HepG2 (cell line): ENCODE results near the gene ZNF514. TPM values are rescaled to one million over a fixed set of nuclear protein-coding genes. Genes with fewer than 3 reads are reported as not detected.
A peak's percentile ranks its signal among the peaks of the same experiment; 100 is the strongest.

Experiments
- MATR3 ChIP-seq: sonication (generic); formaldehyde crosslinking; IDR thresholded peaks from 2 replicates; pipeline ENCODE4 v1.4.0; 2020; ENCODE audit warnings: missing genetic modification reagents
- NFKB2 ChIP-seq: sonication (generic); formaldehyde crosslinking; IDR thresholded peaks from 2 replicates; pipeline ENCODE4 v1.4.0; 2020; ENCODE audit warnings: missing genetic modification reagents, borderline replicate concordance
- POLR2AphosphoS2 ChIP-seq: IDR thresholded peaks from 2 replicates; pipeline ENCODE4 v1.6.1; 2011; ENCODE audit warnings: low read depth, low read length, improper control_type of control experiment
- RNF2 ChIP-seq: fragments of 450-650 bp; conservative IDR thresholded peaks from 2 replicates; pipeline ENCODE4 v1.6.1; 2016; ENCODE audit warnings: low read depth
- SAFB2 ChIP-seq: sonication (generic); formaldehyde crosslinking; IDR thresholded peaks from 2 replicates; pipeline ENCODE4 v1.5.1; 2020; ENCODE audit warnings: missing genetic modification reagents, low read depth, mild to moderate bottlenecking, borderline replicate concordance
- TCF12 ChIP-seq, 2 experiments: fragments of 450-650 bp in 1 of 2; sonication (generic) in 1 of 2; formaldehyde crosslinking in 1 of 2; IDR thresholded peaks; 2 replicates each; pipeline versions ENCODE4 v1.6.1 to v1.8.0; 2017 to 2022; ENCODE audit warnings: antibody characterized with exemption in 1 of 2, mild to moderate bottlenecking in 1 of 2, missing genetic modification reagents in 1 of 2, moderate library complexity in 1 of 2
- YEATS2 ChIP-seq: sonication (generic); formaldehyde crosslinking; IDR thresholded peaks from 2 replicates; pipeline ENCODE4 v1.4.0; 2020; ENCODE audit warnings: missing genetic modification reagents, borderline replicate concordance
- ZBTB42 ChIP-seq: sonication (generic); formaldehyde crosslinking; IDR thresholded peaks from 2 replicates; pipeline ENCODE4 v1.5.0; 2020; ENCODE audit warnings: mild to moderate bottlenecking, missing genetic modification reagents
- ZFP36L2 ChIP-seq: sonication (generic); formaldehyde crosslinking; IDR thresholded peaks from 2 replicates; pipeline ENCODE4 v1.4.0; 2020; ENCODE audit warnings: missing genetic modification reagents
- ZNF232 ChIP-seq: sonication (generic); formaldehyde crosslinking; IDR thresholded peaks from 2 replicates; pipeline ENCODE4 v1.4.0; 2020; ENCODE audit warnings: missing genetic modification reagents, borderline replicate concordance
- ZNF446 ChIP-seq: sonication (generic); formaldehyde crosslinking; IDR thresholded peaks from 2 replicates; pipeline ENCODE4 v1.5.0; 2020; ENCODE audit warnings: mild to moderate bottlenecking, missing genetic modification reagents
- ZNF607 ChIP-seq: sonication (generic); formaldehyde crosslinking; IDR thresholded peaks from 2 replicates; pipeline ENCODE4 v1.5.1; 2020; ENCODE audit warnings: missing genetic modification reagents, mild to moderate bottlenecking, borderline replicate concordance
- ZNF713 ChIP-seq: sonication (generic); formaldehyde crosslinking; IDR thresholded peaks from 2 replicates; pipeline ENCODE4 v1.4.0; 2020; ENCODE audit warnings: mild to moderate bottlenecking, missing genetic modification reagents
- ZSCAN25 ChIP-seq: sonication (generic); formaldehyde crosslinking; IDR thresholded peaks from 2 replicates; pipeline ENCODE4 v1.8.0; 2022; ENCODE audit warnings: mild to moderate bottlenecking, missing genetic modification reagents
- ZSCAN29 ChIP-seq: sonication (generic); formaldehyde crosslinking; conservative IDR thresholded peaks from 2 replicates; pipeline ENCODE4 v1.4.0; 2020; ENCODE audit warnings: mild to moderate bottlenecking, missing genetic modification reagents
- polyA plus RNA-seq, 8 experiments: library from polyadenylated mRNA; depleted of rRNA in 3 of 8; stranded (reverse) in 7 of 8; unstranded in 1 of 8; fragments of >200 nt; fragmentation: Illumina TruSeq in 4 of 8; extraction: Trizol in 4 of 8; gene quantifications; 2 replicates each; pipeline versions ENCODE4 v1.2.1 to v1.2.3, GENCODE V29; 2011 to 2016; ENCODE audit warnings: low read depth in 4 of 8, missing spikeins in 1 of 8, mixed read lengths in 1 of 8; ENCODE audit not compliant: insufficient read depth in 1 of 8
- total RNA-seq, 5 experiments: library from RNA; depleted of rRNA; stranded (reverse); fragments of >200 nt; fragmentation: Illumina TruSeq; extraction: Trizol; gene quantifications; 2 replicates each; pipeline ENCODE4 v1.2.3, GENCODE V29; 2016; ENCODE audit warnings: low read depth in 1 of 5
- TF ChIP-seq, protein P1 (sequence below): sonication (generic); formaldehyde crosslinking; IDR thresholded peaks from 2 replicates; pipeline ENCODE4 v1.4.0; 2020; ENCODE audit warnings: missing genetic modification reagents, mild to moderate bottlenecking, borderline replicate concordance
- TF ChIP-seq, protein P2 (sequence below): sonication (generic); formaldehyde crosslinking; IDR thresholded peaks from 2 replicates; pipeline ENCODE4 v1.5.0; 2020; ENCODE audit warnings: mild to moderate bottlenecking, missing genetic modification reagents
- TF ChIP-seq, protein P3 (sequence below): sonication (generic); formaldehyde crosslinking; IDR thresholded peaks from 2 replicates; pipeline ENCODE4 v1.4.0; 2020; ENCODE audit warnings: missing genetic modification reagents
- TF ChIP-seq, protein P4 (sequence below): sonication (generic); formaldehyde crosslinking; IDR thresholded peaks from 2 replicates; pipeline ENCODE4 v1.5.1; 2020; ENCODE audit warnings: mild to moderate bottlenecking, missing genetic modification reagents, borderline replicate concordance
- TF ChIP-seq, protein P5 (sequence below): IDR thresholded peaks from 2 replicates; pipeline ENCODE4 v1.6.1; 2018; ENCODE audit warnings: missing genetic modification reagents, mild to moderate bottlenecking, missing compliant biosample characterization
- TF ChIP-seq, protein P6 (sequence below): sonication (generic); formaldehyde crosslinking; IDR thresholded peaks from 2 replicates; pipeline ENCODE4 v1.4.0; 2020; ENCODE audit warnings: missing genetic modification reagents

ZNF514 gene
- total and polyA plus RNA-seq, 2 of the 13 experiments (the other 11 are each of a cell fraction or from before 2014, with no cell fraction given), result 15.2 to 18.7 TPM

DNA sequence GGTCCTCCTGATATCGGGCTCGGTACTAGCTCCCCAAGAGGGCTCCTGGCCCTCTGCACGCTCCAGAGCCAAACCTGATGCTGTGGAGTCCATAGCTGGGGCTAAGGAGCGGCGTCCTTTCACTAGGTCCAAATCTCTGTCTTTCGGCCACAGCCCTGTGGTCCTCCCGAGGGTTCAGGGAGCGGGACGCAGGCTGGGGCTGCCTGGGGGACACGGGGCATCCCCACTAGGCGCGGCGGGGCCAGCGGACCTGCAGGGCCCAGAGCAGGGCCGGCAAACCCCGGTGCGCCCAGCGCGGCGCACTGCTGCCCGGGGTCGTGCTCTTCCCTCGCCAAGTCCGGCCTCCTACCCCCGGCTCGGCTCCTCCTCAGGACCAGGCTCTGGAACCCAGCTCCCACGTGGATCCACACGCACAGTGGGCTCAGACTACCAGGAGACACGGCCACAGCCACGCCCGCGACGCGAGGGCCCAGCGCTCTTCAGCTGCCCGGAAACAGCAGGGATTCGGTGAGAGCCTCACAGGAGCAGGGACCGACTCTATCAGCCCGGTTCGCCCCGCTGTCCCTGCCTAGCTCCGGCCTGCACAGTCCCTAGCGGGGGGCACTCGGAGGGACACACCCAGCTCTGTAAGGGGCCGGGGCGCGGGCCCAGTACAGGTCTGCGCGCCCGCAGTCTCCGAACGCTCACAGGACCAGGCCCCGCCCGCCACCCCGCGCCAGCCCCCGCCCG is 593 bp downstream of the ZNF514 start (continued):
- TF ChIP-seq, protein P1, sequence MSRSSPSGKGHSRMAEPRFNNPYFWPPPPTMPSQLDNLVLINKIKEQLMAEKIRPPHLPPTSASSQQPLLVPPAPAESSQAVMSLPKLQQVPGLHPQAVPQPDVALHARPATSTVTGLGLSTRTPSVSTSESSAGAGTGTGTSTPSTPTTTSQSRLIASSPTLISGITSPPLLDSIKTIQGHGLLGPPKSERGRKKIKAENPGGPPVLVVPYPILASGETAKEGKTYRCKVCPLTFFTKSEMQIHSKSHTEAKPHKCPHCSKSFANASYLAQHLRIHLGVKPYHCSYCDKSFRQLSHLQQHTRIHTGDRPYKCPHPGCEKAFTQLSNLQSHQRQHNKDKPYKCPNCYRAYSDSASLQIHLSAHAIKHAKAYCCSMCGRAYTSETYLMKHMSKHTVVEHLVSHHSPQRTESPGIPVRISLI (CRISPR knock-in tag), result no peak
- TF ChIP-seq ZSCAN29 (CRISPR knock-in tag) (no peak), ZNF713 (CRISPR knock-in tag) (no peak), POLR2AphosphoS2 (no peak), ZNF232 (CRISPR knock-in tag) (0 out of 2 replicates have a peak, but pooled peaks have one; percentile 43), ZFP36L2 (no peak), YEATS2 (CRISPR knock-in tag) (no peak), ZBTB42 (CRISPR knock-in tag) (0 out of 2 replicates have a peak, but pooled peaks have one; percentile 55), RNF2 (no peak; the same call in 1 of the 2 replicates), NFKB2 (no peak; the same call in 1 of the 2 replicates), TCF12 (IDR thresholded peaks at IDR 0.05) (no peak), TCF12 (CRISPR knock-in tag; IDR thresholded peaks at IDR 0.05) (no peak), ZSCAN25 (CRISPR knock-in tag) (no peak), SAFB2 (CRISPR knock-in tag) (no peak; the same call in 1 of the 2 replicates), MATR3 (no peak), ZNF607 (CRISPR knock-in tag) (peak; percentile 69), ZNF446 (CRISPR knock-in tag) (0 out of 2 replicates have a peak, but pooled peaks have one; percentile 62)
- TF ChIP-seq, protein P2, sequence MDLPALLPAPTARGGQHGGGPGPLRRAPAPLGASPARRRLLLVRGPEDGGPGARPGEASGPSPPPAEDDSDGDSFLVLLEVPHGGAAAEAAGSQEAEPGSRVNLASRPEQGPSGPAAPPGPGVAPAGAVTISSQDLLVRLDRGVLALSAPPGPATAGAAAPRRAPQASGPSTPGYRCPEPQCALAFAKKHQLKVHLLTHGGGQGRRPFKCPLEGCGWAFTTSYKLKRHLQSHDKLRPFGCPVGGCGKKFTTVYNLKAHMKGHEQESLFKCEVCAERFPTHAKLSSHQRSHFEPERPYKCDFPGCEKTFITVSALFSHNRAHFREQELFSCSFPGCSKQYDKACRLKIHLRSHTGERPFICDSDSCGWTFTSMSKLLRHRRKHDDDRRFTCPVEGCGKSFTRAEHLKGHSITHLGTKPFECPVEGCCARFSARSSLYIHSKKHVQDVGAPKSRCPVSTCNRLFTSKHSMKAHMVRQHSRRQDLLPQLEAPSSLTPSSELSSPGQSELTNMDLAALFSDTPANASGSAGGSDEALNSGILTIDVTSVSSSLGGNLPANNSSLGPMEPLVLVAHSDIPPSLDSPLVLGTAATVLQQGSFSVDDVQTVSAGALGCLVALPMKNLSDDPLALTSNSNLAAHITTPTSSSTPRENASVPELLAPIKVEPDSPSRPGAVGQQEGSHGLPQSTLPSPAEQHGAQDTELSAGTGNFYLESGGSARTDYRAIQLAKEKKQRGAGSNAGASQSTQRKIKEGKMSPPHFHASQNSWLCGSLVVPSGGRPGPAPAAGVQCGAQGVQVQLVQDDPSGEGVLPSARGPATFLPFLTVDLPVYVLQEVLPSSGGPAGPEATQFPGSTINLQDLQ (CRISPR knock-in tag), result no peak
- TF ChIP-seq, protein P3, sequence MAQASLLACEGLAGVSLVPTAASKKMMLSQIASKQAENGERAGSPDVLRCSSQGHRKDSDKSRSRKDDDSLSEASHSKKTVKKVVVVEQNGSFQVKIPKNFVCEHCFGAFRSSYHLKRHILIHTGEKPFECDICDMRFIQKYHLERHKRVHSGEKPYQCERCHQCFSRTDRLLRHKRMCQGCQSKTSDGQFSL (CRISPR knock-in tag), result no peak
- TF ChIP-seq, protein P4, sequence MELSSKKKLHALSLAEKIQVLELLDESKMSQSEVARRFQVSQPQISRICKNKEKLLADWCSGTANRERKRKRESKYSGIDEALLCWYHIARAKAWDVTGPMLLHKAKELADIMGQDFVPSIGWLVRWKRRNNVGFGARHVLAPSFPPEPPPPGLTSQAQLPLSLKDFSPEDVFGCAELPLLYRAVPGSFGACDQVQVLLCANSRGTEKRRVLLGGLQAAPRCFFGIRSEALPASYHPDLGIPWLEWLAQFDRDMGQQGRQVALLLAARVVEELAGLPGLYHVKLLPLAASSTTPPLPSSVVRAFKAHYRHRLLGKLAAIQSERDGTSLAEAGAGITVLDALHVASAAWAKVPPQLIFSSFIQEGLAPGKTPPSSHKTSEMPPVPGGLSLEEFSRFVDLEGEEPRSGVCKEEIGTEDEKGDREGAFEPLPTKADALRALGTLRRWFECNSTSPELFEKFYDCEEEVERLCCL (CRISPR knock-in tag), result no peak
- TF ChIP-seq, protein P5, sequence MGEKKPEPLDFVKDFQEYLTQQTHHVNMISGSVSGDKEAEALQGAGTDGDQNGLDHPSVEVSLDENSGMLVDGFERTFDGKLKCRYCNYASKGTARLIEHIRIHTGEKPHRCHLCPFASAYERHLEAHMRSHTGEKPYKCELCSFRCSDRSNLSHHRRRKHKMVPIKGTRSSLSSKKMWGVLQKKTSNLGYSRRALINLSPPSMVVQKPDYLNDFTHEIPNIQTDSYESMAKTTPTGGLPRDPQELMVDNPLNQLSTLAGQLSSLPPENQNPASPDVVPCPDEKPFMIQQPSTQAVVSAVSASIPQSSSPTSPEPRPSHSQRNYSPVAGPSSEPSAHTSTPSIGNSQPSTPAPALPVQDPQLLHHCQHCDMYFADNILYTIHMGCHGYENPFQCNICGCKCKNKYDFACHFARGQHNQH (CRISPR knock-in tag), result no peak
- TF ChIP-seq, protein P6, sequence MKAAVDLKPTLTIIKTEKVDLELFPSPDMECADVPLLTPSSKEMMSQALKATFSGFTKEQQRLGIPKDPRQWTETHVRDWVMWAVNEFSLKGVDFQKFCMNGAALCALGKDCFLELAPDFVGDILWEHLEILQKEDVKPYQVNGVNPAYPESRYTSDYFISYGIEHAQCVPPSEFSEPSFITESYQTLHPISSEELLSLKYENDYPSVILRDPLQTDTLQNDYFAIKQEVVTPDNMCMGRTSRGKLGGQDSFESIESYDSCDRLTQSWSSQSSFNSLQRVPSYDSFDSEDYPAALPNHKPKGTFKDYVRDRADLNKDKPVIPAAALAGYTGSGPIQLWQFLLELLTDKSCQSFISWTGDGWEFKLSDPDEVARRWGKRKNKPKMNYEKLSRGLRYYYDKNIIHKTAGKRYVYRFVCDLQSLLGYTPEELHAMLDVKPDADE (CRISPR knock-in tag), result no peak
